Subcutaneous abdominal adipose tissue (tissue), 5 donors: ENCODE results near the gene NDUFB6.

Experiments
- H3K27ac ChIP-seq: one replicate; pipeline ENCODE4 v1.7.0; 2013; ENCODE audit warnings: low read depth, mild to moderate bottlenecking, inconsistent platforms, low read length, moderate library complexity
- H3K27me3 ChIP-seq, 5 donors: one replicate each; pipeline ENCODE4 v1.7.0; 2013; ENCODE audit warnings: low read length in 5 of 5, inconsistent platforms in 1 of 5; ENCODE audit not compliant: control insufficient read depth in 5 of 5, insufficient read depth in 4 of 5
- H3K36me3 ChIP-seq, 5 donors: one replicate each; pipeline ENCODE4 v1.7.0; 2013; ENCODE audit warnings: low read length in 5 of 5; ENCODE audit not compliant: control insufficient read depth in 5 of 5, insufficient read depth in 5 of 5
- H3K4me1 ChIP-seq, 5 donors: one replicate each; pipeline ENCODE4 v1.7.0; 2013; ENCODE audit warnings: low read length in 5 of 5, mild to moderate bottlenecking in 3 of 5, moderate library complexity in 1 of 5; ENCODE audit not compliant: control insufficient read depth in 5 of 5, insufficient read depth in 5 of 5
- H3K4me3 ChIP-seq, 5 donors: one replicate each; pipeline ENCODE4 v1.7.0; 2013; ENCODE audit warnings: low read length in 5 of 5, low read depth in 1 of 5
- H3K9ac ChIP-seq, 5 donors: one replicate each; pipeline ENCODE4 v1.7.0; 2013; ENCODE audit warnings: low read length in 5 of 5, mild to moderate bottlenecking in 4 of 5, moderate library complexity in 3 of 5
- H3K9me3 ChIP-seq, 5 donors: one replicate each; pipeline ENCODE4 v1.7.0; 2013; ENCODE audit warnings: low read length in 5 of 5; ENCODE audit not compliant: control insufficient read depth in 5 of 5
- donor health status: healthy.
- donor health status: healthy.
- donor health status: healthy.
- donor health status: healthy.
- donor health status: healthy.

Gene NDUFB6

DNA sequence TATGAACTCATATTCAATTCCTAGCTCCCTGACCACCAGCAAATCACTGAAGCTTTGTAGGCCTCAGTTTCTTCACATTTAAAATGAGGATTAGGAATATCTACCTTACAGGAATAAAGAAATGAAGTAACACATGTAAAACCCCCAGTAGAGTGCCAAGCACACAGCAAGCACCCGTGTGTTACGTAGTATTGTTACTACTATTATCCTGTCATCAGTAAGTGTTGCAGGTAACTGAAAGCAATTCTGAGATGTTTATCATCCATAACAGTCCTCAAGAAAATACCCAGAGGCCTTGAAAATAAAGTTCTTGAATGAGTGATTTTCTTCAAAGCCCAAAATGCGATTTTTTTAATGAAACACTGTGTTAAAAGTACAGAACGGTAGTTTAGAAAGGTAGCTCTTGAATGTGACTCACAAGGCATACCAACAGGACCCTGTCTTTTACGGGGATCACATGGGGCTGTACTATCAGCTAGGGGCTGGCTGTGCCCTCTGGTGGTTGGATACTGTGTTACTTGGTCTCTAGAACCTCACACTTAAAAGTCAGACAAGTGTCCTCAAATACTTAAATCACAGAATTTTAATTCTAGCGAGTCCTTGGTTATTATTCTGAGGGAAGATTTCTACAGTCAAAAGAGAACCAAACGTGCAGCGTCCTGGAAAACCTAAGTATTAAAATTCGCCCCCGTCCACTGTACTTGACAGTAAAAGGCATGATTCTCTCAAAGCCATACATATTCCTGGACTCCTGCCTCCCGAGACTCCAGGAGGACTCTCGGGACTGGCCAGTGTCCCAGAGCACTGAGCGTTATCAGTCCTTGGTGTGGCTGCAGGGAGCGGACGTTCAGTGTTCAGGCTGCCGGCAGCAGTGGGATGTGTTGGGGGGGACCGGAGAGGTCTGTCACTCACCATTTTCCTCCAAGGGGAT lies 725 bp downstream of the NDUFB6 start:
- Histone ChIP-seq H3K27me3 (no peaks in the 10 kb centered on the region), H3K27ac (peak overlapping the region; percentile 88), H3K36me3 (peaks cover 0 to 17% (median 8%) of the 10 kb centered on the region in 5 donors), H3K4me1 (peaks cover 2 to 30% (median 20%) of the 10 kb centered on the region in 5 donors), H3K4me3 (peak overlapping the region; percentile 92 to 99 (median 97)), H3K9ac (peak overlapping the region; percentile 87 to 92 (median 89)), H3K9me3 (no peaks in the 10 kb centered on the region)

DNA sequence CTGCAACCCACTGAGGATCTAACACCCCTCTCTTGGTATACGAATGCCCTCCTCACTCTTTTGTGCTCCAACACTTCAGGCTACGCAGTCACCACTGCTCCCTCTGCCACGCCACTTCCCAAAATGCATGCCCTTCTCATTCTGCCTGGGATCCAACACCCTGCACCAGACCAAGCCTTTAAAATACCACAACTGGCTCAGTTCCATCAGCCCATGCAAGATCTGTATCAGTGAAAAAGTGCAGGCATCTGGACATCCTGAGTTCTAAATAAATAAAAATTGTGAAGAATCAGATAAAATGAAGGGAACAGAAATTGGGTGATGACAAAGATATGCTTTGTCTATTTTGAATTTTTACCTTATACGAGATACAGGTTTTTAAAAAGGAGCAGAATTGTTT lies 2.7 kb downstream of the NDUFB6 start:
- Histone ChIP-seq H3K4me3 (no peak overlapping the region), H3K27me3 (no peaks in the 10 kb centered on the region), H3K4me1 (peaks cover 2 to 30% (median 20%) of the 10 kb centered on the region in 5 donors), H3K36me3 (peaks cover 0 to 37% (median 24%) of the 10 kb centered on the region in 5 donors), H3K9ac (no peak overlapping the region), H3K27ac (no peak overlapping the region), H3K9me3 (no peaks in the 10 kb centered on the region)

DNA sequence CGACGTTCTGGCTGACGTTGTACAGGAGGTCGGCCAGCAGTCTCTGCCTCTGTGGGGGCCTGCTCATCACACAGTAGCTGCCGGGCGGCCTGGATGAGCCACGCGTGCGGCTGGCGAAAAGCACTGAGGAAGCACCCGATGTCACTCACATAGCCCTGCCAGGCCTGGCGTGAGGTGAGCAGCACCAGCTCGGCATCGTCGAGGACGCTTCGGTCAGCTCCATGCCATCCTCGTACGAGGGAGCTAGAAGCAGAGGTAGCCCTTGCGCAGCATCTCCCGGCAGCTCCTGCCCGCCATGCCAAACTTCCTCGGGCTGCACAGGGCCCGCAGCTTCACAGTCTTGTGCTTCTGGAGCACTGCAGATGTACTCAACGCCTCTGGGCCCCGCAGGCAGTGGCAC lies 6.2 kb downstream of the NDUFB6 start:
- Histone ChIP-seq H3K27ac (no peak overlapping the region), H3K4me1 (peaks cover 0 to 10% (median 9%) of the 10 kb centered on the region in 5 donors), H3K9me3 (no peaks in the 10 kb centered on the region), H3K9ac (no peak overlapping the region), H3K4me3 (no peak overlapping the region), H3K27me3 (no peaks in the 10 kb centered on the region), H3K36me3 (peaks cover 3 to 45% (median 32%) of the 10 kb centered on the region in 5 donors)

DNA sequence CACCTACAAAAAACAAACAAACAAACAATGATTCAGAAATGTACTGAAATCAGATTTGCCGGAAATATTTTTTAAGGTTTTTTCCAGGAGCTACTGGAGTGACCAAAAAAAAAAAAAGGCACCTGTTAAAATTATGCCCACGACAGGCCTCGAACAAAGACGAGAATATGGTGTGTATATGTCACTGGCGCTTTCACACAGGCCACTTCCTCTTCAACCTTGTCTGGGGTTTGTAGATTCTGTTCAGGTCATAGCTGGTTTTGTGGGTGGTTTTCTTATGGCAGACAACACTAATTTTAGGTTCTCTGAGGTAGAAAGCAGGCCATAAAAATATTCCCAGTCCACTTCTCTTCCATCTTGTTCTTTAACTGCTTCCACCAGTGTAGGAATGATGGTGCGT lies 7.0 kb downstream of the NDUFB6 start:
- Histone ChIP-seq H3K36me3 (peaks cover 3 to 45% (median 32%) of the 10 kb centered on the region in 5 donors), H3K9ac (no peak overlapping the region), H3K4me3 (no peak overlapping the region), H3K27me3 (no peaks in the 10 kb centered on the region), H3K4me1 (peaks cover 0 to 2% (median under 1%) of the 10 kb centered on the region in 5 donors), H3K9me3 (no peaks in the 10 kb centered on the region), H3K27ac (no peak overlapping the region)

DNA sequence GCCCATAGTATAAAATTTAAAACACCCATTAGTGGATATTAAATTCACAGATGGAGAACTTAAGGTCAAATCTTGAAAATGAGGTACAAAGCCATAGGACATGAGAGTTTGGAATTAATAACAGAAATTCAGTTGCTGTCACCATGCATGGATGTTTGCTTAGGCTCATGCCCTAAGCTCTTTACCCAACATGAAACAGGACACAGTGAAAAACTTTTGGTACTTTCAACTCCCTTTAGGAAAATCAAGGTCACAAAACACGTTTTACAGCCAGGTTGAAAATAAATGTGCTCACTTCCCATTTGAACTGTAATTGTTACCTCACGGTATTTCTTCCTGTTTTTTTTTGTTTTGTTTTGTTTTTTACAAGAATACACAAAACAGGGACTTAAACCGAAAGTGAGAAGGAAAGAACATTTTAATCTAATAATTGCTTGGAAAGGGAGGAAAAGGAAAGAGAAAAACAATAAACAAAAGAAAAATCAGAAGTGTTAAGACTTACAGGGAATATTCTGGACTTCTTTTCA lies 14.5 kb downstream of the NDUFB6 start:
- Histone ChIP-seq H3K27ac (peak overlapping the region; percentile 61), H3K4me3 (no peak overlapping the region), H3K36me3 (peaks cover 0 to 3% (median 0%) of the 10 kb centered on the region in 5 donors), H3K9ac (no peak overlapping the region), H3K4me1 (peaks cover 0 to 3% (median 0%) of the 10 kb centered on the region in 5 donors), H3K27me3 (no peaks in the 10 kb centered on the region), H3K9me3 (no peaks in the 10 kb centered on the region)

DNA sequence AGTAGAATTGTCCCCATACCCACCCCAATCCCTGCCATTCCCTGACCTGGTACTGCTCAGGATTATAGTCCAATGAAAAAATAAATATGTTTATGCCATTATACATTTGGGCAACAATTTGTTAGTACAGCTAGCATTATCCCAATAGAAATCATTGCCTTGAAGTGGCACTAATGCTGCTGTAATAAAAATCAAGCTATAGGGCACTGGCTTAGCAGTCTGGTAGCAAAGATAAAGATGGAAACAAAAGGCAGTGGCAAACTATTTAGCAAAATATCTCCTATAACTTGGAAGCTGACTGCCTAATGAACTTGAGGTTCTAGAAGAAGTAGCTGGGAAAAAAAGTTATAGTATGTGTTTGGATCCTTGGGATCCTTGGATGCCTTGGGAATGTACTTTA lies 18.4 kb downstream of the NDUFB6 start:
- H3K9ac ChIP-seq = peak overlapping the region in 1 of 5 donors; percentile 4
- no peaks in the 10 kb centered on the region for H3K9me3 ChIP-seq
- no peak overlapping the region for H3K4me3 ChIP-seq
- H3K27ac ChIP-seq = no peak overlapping the region
- peaks cover 5 to 23% (median 17%) of the 10 kb centered on the region in 5 donors for H3K4me1 ChIP-seq
- peaks cover 0 to 3% (median 0%) of the 10 kb centered on the region in 5 donors for H3K36me3 ChIP-seq
- H3K27me3 ChIP-seq = no peaks in the 10 kb centered on the region

DNA sequence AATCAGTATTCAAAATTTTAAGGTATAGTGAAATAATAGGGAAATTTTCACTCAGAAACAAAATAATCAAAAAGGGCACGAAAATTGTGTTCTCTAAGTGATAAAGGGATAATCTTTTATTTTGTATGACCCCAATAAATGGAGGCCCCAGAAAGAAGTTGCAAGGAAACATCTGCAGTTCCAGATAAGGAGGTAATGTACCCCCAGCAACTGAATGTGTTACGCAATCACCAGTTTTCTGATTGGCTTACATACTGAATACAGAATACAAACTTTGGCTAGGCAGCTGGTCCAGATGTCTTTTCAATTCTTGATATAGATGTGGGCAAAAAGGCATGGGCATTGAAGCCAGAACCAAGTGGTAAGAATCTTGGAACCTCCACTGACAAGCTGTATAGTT lies 18.9 kb downstream of the NDUFB6 start:
- Histone ChIP-seq H3K36me3 (peaks cover 0 to 3% (median 0%) of the 10 kb centered on the region in 5 donors), H3K4me3 (no peak overlapping the region), H3K9me3 (no peaks in the 10 kb centered on the region), H3K9ac (peak overlapping the region in 1 of 5 donors; percentile 4), H3K27me3 (no peaks in the 10 kb centered on the region), H3K27ac (no peak overlapping the region), H3K4me1 (peaks cover 5 to 28% (median 17%) of the 10 kb centered on the region in 5 donors)

DNA sequence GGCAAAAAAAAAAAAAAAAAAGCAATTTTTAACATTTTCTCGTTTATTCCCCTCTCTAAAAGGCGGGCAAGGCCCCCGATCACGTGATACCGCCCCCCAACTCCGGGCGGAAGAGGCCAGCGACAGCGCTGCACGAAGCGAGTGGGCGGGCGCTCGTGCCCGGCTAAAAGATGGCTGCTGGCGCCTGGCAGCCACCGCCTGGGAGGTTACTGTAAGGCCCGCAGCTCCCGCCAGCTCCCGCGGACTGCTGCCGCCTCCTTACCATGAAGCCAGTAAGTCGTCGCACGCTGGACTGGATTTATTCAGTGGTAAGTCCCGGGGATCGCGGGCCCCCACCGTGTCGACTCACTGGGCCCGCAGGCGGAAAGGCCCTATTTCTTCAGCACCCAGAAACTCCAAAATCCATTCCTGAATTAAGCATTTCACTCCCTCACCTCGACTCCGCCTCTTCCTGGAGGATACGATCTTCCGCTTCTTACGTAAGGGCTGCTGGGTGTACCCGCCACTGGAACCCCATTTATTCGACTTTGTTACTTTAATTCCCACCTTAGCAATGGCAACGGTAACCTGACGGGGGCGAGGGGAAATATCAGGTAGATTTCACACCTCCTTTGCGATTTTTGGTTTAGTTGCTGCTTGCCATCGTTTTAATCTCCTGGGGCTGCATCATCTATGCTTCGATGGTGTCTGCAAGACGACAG lies 20.6 kb downstream of the NDUFB6 start, which contains the start of the genes SMIM27 and TOPORS:
TSS of gene SMIM27 (plus strand) at position 156 of the 701 bp plus-strand sequence. CDS start at position 264, 108 bp downstream.
TSS of gene TOPORS (minus strand) at position 415 of the 701 bp plus-strand sequence. CDS start at position 265, 150 bp downstream.
- H3K9ac ChIP-seq = peak within 1 kb of the TSS; percentile 76 to 97 (median 87)
- no peaks in the 10 kb centered on the region for H3K9me3 ChIP-seq
- peak within 1 kb of the TSS; percentile 78 to 91 (median 91) for H3K4me3 ChIP-seq
- peaks cover 5 to 25% (median 16%) of the 10 kb centered on the region in 5 donors for H3K4me1 ChIP-seq
- H3K36me3 ChIP-seq = peaks cover 0 to 3% (median 0%) of the 10 kb centered on the region in 5 donors
- peak within 1 kb of the TSS; percentile 98 for H3K27ac ChIP-seq
- H3K27me3 ChIP-seq = no peaks in the 10 kb centered on the region

DNA sequence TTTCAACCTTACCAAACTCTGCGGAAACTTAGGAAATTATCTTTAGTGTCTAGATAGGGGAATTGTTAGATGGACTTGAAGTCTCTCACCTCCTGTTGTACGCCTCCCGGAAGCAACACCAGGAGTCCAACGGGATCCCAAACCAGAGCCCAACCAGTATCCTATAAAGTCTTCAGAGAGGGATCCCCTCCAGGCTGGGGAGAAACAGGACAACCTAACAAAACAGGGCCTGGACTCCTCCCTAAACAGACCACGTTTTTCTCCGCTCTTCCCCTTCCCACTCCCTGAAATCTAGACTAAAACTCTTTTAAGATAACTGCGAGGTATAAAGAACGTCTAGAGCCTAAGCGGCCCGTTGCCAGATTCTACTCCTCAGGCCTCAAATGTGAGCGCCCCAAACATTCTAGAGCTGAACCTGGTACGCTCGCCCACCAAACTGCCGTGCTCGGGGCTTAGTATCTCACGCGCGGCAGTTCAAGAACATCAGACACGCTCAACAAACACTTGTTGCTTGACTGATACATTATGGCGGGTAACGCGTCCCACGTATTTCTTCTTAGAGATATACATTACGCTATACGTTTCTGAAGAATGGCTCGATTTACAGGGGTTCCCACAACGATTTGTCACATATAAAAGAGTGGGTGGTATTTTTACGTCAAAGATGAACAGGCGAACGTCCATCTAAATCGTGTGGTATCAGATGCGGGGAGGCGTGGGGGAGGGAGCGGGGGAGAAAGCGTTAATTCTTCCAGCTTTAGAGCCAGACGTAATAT lies 21.5 kb downstream of the NDUFB6 start:
- peak overlapping the region; percentile 76 to 97 (median 87) for H3K9ac ChIP-seq
- peak overlapping the region; percentile 98 for H3K27ac ChIP-seq
- H3K9me3 ChIP-seq = no peaks in the 10 kb centered on the region
- peak overlapping the region; percentile 78 to 91 (median 83) for H3K4me3 ChIP-seq
- H3K27me3 ChIP-seq = no peaks in the 10 kb centered on the region
- H3K36me3 ChIP-seq = peaks cover 0 to 3% (median 0%) of the 10 kb centered on the region in 5 donors
- H3K4me1 ChIP-seq = peaks cover 5 to 25% (median 16%) of the 10 kb centered on the region in 5 donors
